Suprapubic skin (tissue), 4 donors: ENCODE results near the gene LGI4. TPM values are rescaled to one million over a fixed set of nuclear protein-coding genes. Genes with fewer than 3 reads are reported as not detected.

Source experiments
- DNase-seq, 2 donors: peaks; one replicate each; pipeline ENCODE4 v3.0.0-alpha.2; 2019; ENCODE audit warnings: low spot score in 2 of 2
- H3K27ac ChIP-seq: fragments of 200-600 bp; sonication (generic); one replicate; pipeline ENCODE4 v1.5.1; 2019
- H3K27me3 ChIP-seq: fragments of 200-600 bp; sonication (generic); one replicate; pipeline ENCODE4 v1.5.1; 2019
- H3K36me3 ChIP-seq: fragments of 200-600 bp; sonication (generic); one replicate; pipeline ENCODE4 v1.5.1; 2019
- H3K4me1 ChIP-seq: fragments of 200-600 bp; sonication (generic); one replicate; pipeline ENCODE4 v1.5.1; 2019
- H3K4me3 ChIP-seq: fragments of 200-600 bp; sonication (generic); one replicate; pipeline ENCODE4 v1.5.1; 2019; ENCODE audit warnings: mild to moderate bottlenecking
- H3K9me3 ChIP-seq: fragments of 200-600 bp; sonication (generic); one replicate; pipeline ENCODE4 v1.5.1; 2019
- CTCF ChIP-seq, 2 donors: fragments of 200-600 bp in 1 of 2; fragments of 450-650 bp in 1 of 2; sonication (generic) in 1 of 2; IDR thresholded peaks; one replicate each; pipeline ENCODE4 v1.5.1; 2016 to 2019; ENCODE audit warnings: antibody characterized with exemption in 2 of 2, mild to moderate bottlenecking in 1 of 2, moderate library complexity in 1 of 2
- EP300 ChIP-seq: sonication (generic); formaldehyde crosslinking; IDR thresholded peaks from one replicate; pipeline ENCODE4 v1.6.1; 2017; ENCODE audit warnings: antibody characterized with exemption
- POLR2A ChIP-seq, 2 donors: fragments of 450-650 bp; IDR thresholded peaks; one replicate each; pipeline ENCODE4 v1.6.1; 2017; ENCODE audit warnings: antibody characterized with exemption in 2 of 2, mild to moderate bottlenecking in 2 of 2, moderate library complexity in 2 of 2
- POLR2AphosphoS5 ChIP-seq, 3 donors: sonication (generic); formaldehyde crosslinking; IDR thresholded peaks; one replicate each; pipeline ENCODE4 v1.6.1; 2017; ENCODE audit warnings: antibody characterized with exemption in 3 of 3
- WGBS: methylation state at CpG from one replicate; pipeline ENCODE4 v1.1.5; 2018; 5-methylcytosine and 5-hydroxymethylcytosine counted together
- total RNA-seq, 4 donors: library from RNA; depleted of rRNA; stranded (reverse); fragments of >200 nt; gene quantifications; one replicate each; pipeline ENCODE4 v1.1.0, GENCODE V29; 2016

Gene LGI4
- total RNA-seq, 4 donors from 2014 or later: 4.3 to 11.8 (median 7.8) TPM

GRCh38 chr19:35176181-35176570, 41.3 kb upstream of the LGI4 start:
- H3K27ac ChIP-seq: peak overlapping the region; percentile 47
- no peak for DNase-seq
- no peaks in the 10 kb centered on the region for H3K9me3 ChIP-seq
- peaks cover 5% of the 10 kb centered on the region for H3K4me1 ChIP-seq
- no peaks in the 10 kb centered on the region for H3K27me3 ChIP-seq
- H3K4me3 ChIP-seq: no peak overlapping the region
- TF ChIP-seq CTCF (IDR thresholded peaks at IDR 0.05) (no peak), POLR2AphosphoS5 (IDR thresholded peaks at IDR 0.05) (no peak), POLR2A (IDR thresholded peaks at IDR 0.05) (no peak), EP300 (no peak)
- whole genome bisulfite sequencing: 59% methylated on average over 3 of the region's 3 CpGs
- H3K36me3 ChIP-seq: no peaks in the 10 kb centered on the region

DNA sequence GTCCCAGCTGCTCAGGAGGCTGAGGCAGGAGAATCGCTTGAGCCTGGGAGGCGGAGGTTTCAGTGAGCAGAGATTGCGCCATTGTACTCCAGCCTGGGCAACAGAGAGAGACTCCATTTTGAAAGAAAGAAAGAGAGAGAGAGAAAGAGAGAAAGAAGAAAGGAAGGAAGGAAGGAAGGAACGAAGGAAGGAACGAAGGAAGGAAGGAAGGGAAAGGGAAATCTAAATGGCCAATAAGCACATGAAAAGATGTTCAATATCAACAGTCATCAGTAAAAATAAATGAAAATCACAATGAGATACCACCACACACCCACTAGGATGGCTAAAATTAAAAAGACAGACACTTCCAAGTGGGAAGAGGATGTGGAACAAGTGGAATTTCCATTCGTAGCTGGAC, 39.4 kb upstream of the LGI4 start:
- H3K27ac ChIP-seq: no peak overlapping the region
- no peak for DNase-seq
- H3K36me3 ChIP-seq: peaks cover 11% of the 10 kb centered on the region
- WGBS: 85% methylated on average over 6 of the region's 6 CpGs
- H3K9me3 ChIP-seq: no peaks in the 10 kb centered on the region
- H3K27me3 ChIP-seq: no peaks in the 10 kb centered on the region
- H3K4me1 ChIP-seq: peaks cover 8% of the 10 kb centered on the region
- H3K4me3 ChIP-seq: no peak overlapping the region
- no peak for TF ChIP-seq EP300

GRCh38 chr19:35171730-35172129, 36.9 kb upstream of the LGI4 start:
- H3K4me1 ChIP-seq: peaks cover 28% of the 10 kb centered on the region
- H3K4me3 ChIP-seq: no peak overlapping the region
- DNase-seq: no peak
- H3K36me3 ChIP-seq: peaks cover 18% of the 10 kb centered on the region
- WGBS: 28% methylated on average over 3 of the region's 3 CpGs
- no peaks in the 10 kb centered on the region for H3K27me3 ChIP-seq
- H3K9me3 ChIP-seq: no peaks in the 10 kb centered on the region
- H3K27ac ChIP-seq: no peak overlapping the region
- TF ChIP-seq POLR2AphosphoS5 (IDR thresholded peaks at IDR 0.05) (no peak), EP300 (no peak), CTCF (IDR thresholded peaks at IDR 0.05) (no peak), POLR2A (IDR thresholded peaks at IDR 0.05) (no peak)

- H3K4me3 ChIP-seq: no peak overlapping the region
- WGBS: 66% methylated on average over 4 of the region's 7 CpGs
- no peaks in the 10 kb centered on the region for H3K9me3 ChIP-seq
- no peaks in the 10 kb centered on the region for H3K27me3 ChIP-seq
- TF ChIP-seq POLR2AphosphoS5 (IDR thresholded peaks at IDR 0.05): no peak
- no peak for TF ChIP-seq POLR2A (IDR thresholded peaks at IDR 0.05)
- no peak for TF ChIP-seq EP300
- no peak for TF ChIP-seq CTCF (IDR thresholded peaks at IDR 0.05)
- peaks cover 24% of the 10 kb centered on the region for H3K4me1 ChIP-seq
- peaks cover 31% of the 10 kb centered on the region for H3K36me3 ChIP-seq
- no peak for DNase-seq
- no peak overlapping the region for H3K27ac ChIP-seq
Observed at GRCh38 chr19:35170359-35171061, 35.7 kb upstream of the LGI4 start.

DNA sequence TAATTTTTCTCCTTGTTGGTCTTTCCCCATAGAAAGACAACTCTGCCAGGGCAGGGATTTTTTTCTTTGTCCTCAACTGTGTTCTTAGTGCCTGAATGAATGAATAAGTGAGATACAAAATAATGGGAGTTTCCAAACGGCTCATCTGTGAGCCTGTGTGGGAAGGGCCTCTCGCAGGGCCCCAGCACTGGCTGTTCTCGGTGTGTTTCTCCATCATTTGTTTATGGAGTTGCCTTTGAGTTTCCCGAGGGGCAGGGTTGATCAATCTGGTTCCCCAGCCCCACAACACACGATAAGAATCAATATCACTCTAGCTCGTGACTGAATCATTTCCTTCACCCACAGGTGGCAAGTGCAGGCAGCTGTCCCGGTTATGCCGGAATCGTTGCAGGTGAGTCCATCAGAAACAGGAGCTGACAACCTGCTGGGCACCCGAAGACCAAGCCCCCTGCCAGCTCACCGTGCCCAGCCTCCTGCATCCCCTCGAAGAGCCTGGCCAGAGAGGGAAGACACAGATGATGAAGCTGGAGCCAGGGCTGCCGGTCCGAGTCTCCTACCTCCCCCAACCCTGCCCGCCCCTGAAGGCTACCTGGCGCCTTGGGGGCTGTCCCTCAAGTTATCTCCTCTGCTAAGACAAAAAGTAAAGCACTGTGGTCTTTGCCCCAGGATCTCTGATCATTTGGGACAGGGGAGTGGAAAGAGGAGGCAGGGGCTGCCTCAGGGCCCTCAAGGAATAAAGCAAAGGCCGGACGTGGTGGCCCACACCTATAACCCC, 34.5 kb upstream of the LGI4 start:
- peaks cover 2% of the 10 kb centered on the region for H3K9me3 ChIP-seq
- 62% methylated on average over 6 of the region's 18 CpGs for whole genome bisulfite sequencing
- no peak for DNase-seq
- TF ChIP-seq EP300 (no peak), POLR2A (IDR thresholded peaks at IDR 0.05) (no peak), CTCF (IDR thresholded peaks at IDR 0.05) (no peak), POLR2AphosphoS5 (IDR thresholded peaks at IDR 0.05) (no peak)
- H3K4me3 ChIP-seq: no peak overlapping the region
- H3K27ac ChIP-seq: peak overlapping the region; percentile 4
- H3K36me3 ChIP-seq: peaks cover 42% of the 10 kb centered on the region
- peaks cover 24% of the 10 kb centered on the region for H3K4me1 ChIP-seq
- no peaks in the 10 kb centered on the region for H3K27me3 ChIP-seq
